ENCODE data around the gene PASK. TPM values are rescaled to one million over a fixed set of nuclear protein-coding genes. Genes with fewer than 3 reads are reported as not detected.

The PASK gene
- total and polyA plus RNA-seq, 7 donors: 1.4 to 16.4 (median 4.4) TPM

DNA sequence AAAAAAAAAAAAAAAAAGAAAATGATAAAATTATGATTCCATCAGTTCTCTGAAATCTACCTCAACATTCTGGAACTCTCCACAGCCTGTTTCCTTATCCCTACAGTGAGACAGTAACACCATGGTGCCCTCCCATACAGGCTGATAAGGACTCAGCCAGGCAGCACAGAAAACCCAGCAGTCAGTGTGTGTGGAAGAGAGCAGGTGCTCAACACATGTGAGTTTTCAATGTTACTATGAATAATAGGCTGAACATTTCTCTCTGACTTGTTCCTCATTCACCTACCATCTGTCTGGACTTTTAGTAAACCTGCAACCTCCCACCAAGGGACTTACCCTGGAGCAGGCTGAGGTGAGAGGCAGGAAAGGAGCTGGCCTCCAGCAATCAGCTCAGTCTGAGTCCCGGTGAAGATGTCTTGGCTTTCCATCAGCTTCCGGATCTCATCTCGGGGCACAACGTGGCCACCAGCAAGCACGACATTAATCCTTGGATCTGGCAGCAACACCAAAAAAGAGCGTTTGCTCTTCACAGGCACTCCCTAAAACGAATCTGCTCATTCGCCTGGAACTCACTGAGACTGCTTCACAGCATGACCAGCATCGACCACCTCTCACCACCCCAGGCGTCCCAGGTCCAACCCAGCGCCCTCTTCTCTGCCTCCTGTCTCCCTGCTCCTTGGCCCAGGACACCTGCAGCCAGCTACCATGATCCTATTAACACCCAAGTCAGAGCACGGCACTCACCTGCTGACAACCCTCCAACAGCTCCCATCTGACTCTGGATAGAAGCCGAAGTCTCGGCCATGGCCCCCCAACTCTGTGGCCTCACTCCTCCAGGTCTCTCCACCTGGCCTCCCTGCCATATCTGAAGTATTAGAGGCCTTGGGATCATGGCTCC lies 16.5 kb downstream of the PASK start:
- Histone ChIP-seq H3K4me1 (no peaks in the 10 kb centered on the region), H3K9me3 (no peaks in the 10 kb centered on the region), H3K36me3 (no peaks in the 10 kb centered on the region), H3K27ac (no peak overlapping the region), H3K27me3 (no peaks in the 10 kb centered on the region), H3K4me3 (no peak overlapping the region)
- intact Hi-C loops (cut with DNase I): no loop called here
- TF ChIP-seq EP300 (IDR thresholded peaks at IDR 0.05): no peak
- TF ChIP-seq, protein P1, sequence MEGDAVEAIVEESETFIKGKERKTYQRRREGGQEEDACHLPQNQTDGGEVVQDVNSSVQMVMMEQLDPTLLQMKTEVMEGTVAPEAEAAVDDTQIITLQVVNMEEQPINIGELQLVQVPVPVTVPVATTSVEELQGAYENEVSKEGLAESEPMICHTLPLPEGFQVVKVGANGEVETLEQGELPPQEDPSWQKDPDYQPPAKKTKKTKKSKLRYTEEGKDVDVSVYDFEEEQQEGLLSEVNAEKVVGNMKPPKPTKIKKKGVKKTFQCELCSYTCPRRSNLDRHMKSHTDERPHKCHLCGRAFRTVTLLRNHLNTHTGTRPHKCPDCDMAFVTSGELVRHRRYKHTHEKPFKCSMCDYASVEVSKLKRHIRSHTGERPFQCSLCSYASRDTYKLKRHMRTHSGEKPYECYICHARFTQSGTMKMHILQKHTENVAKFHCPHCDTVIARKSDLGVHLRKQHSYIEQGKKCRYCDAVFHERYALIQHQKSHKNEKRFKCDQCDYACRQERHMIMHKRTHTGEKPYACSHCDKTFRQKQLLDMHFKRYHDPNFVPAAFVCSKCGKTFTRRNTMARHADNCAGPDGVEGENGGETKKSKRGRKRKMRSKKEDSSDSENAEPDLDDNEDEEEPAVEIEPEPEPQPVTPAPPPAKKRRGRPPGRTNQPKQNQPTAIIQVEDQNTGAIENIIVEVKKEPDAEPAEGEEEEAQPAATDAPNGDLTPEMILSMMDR (IDR thresholded peaks at IDR 0.05): no peak
- no peak for TF ChIP-seq POLR2AphosphoS5 (IDR thresholded peaks at IDR 0.05)
- WGBS, 2 donors: 93 to 94% methylated on average over 14 of the region's 14 CpGs
- DNase-seq: peak; percentile 48

DNA sequence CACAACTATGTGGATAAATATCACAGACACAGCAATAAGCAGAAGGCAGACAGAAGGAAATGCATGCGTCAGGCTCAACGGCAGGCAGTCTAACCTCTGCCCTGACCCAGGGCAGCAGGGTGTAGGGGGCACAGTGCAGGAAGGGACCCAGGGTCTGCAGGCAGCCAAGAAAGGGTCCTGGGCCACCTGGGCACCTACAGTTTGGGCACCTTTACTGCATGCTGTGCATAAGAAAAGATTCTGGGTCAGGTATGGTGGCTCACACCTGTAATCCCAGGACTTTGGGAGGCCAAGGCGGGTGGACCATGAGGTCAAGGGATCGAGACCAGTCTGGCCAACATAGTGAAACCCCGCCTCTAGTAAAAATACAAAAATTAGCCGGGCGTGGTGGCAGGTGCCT lies 17.7 kb downstream of the PASK start:
- TF ChIP-seq POLR2A (IDR thresholded peaks at IDR 0.05) (no peak), POLR2AphosphoS5 (IDR thresholded peaks at IDR 0.05) (no peak), EP300 (IDR thresholded peaks at IDR 0.05) (no peak)
- TF ChIP-seq, protein P1 (IDR thresholded peaks at IDR 0.05): no peak
- DNase-seq: peak; percentile 15

GRCh38 chr2:241130316-241130715 lies 19.0 kb downstream of the PASK start:
- H3K9me3 ChIP-seq: no peaks in the 10 kb centered on the region
- intact Hi-C loops (cut with DNase I): no loop called here
- H3K27ac ChIP-seq: no peak overlapping the region
- H3K27me3 ChIP-seq: no peaks in the 10 kb centered on the region
- H3K36me3 ChIP-seq: no peaks in the 10 kb centered on the region
- WGBS, 2 donors: 92 to 93% methylated on average over 16 of the region's 16 CpGs
- no peak overlapping the region for H3K4me3 ChIP-seq
- peak; percentile 36 for DNase-seq
- H3K4me1 ChIP-seq: no peaks in the 10 kb centered on the region
- TF ChIP-seq POLR2A (IDR thresholded peaks at IDR 0.05) (no peak), EP300 (IDR thresholded peaks at IDR 0.05) (no peak), POLR2AphosphoS5 (IDR thresholded peaks at IDR 0.05) (no peak)
- TF ChIP-seq, protein P1 (IDR thresholded peaks at IDR 0.05): no peak

More for the DNA sequence above, 17.7 kb downstream of the PASK start:
- Histone ChIP-seq H3K36me3 (no peaks in the 10 kb centered on the region), H3K27ac (no peak overlapping the region), H3K4me1 (no peaks in the 10 kb centered on the region), H3K4me3 (no peak overlapping the region), H3K9me3 (no peaks in the 10 kb centered on the region), H3K27me3 (no peaks in the 10 kb centered on the region)
- 90 to 93% methylated on average over 7 of the region's 7 CpGs for WGBS, 2 donors
- intact Hi-C loops (cut with DNase I): no loop called here

DNA sequence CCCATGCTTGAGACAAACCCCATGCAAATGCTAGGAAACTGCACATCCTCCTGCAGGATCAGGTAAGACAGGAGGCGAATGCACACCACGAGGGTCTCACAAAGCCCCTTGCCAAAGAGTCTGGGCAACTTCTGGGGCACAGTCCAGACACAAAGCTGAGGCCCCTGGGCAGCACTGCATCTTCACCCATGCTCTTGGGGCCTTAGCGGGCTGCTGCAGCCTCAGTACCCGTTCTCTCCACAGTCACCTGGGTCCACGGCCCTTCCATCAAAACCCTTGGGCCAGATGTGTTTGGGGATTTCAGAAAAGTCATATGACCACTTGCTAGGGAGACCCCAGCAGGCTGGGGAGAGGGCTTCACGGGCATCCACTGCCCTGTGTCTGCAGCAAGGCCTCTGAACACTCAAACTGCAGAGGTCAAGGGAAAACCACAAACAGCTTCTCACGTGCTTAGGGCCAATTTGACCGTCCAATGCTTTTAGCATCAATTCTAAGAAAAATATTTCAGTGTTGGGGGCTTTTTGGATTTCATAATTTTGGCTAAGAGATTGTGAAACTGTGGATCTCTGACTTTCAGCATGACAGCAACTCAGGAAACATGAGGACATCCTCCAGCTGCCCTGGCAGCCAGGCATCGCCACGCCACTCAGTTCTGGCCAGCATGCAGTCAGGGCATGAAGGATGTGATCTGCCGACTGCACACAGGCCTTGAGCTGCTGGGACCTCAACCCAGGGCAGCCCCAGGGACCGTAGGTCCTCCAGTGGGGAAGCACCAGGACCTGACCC lies 20.0 kb downstream of the PASK start:
- WGBS, 2 donors: 88 to 92% methylated on average over 12 of the region's 12 CpGs
- TF ChIP-seq, protein P1 (IDR thresholded peaks at IDR 0.05): no peak
- TF ChIP-seq POLR2A (IDR thresholded peaks at IDR 0.05) (no peak), EP300 (IDR thresholded peaks at IDR 0.05) (no peak), POLR2AphosphoS5 (IDR thresholded peaks at IDR 0.05) (no peak)
- H3K4me3 ChIP-seq: no peak overlapping the region
- H3K27me3 ChIP-seq: no peaks in the 10 kb centered on the region
- intact Hi-C loops (cut with DNase I): no loop called here
- no peaks in the 10 kb centered on the region for H3K36me3 ChIP-seq
- peak; percentile 30 for DNase-seq
- H3K27ac ChIP-seq: no peak overlapping the region
- no peaks in the 10 kb centered on the region for H3K4me1 ChIP-seq
- no peaks in the 10 kb centered on the region for H3K9me3 ChIP-seq

All from sigmoid colon (tissue), 7 donors.